Activated naive CD8-positive, alpha-beta T cell treated with anti-CD3 and anti-CD28 coated beads, Interleukin-2, amount 50 U/mL, for 16 hours (primary cell): ENCODE results near the gene ROGDI.

ENCODE experiments used
- DNase-seq: peaks from one replicate; pipeline ENCODE4 v3.0.0-alpha.2; 2020; ENCODE audit warnings: low read depth, low spot score

Gene ROGDI

DNA sequence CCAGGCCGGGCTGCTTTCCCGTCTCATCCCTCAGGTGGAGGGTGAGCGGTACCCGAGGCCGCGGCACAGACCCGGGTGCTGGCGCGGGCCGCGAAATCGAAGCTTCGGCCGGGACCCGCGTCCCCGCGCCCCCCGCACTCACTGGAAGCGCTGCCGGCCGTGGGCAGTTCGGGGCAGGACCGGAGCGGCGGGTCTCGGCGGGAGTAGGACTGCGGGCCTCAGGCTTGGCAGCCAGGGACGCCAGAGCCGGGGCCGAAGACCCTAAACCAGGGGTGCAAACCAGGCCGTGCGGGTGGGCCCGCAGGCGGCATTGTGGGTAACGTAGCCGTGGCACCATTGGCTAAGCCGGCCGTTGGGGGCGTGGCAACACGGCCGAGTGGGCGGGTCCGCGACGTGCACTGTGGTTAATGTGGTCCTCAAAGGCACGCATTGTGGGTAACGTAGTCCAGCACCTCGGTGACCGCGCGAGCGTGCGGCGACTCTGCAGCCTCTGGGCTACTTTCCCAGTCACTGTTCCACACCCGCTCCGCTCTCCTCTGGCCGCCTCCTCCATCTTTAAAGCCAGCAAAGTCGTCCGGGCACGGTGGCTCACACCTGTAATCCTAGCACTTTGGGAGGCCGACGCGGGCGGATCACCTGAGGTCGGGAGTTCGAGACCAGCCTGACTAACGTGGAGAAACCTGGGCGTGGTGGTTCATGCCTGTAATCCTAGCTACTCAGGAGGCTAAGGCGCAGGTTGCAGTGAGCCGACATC lies 35.4 kb downstream of the ROGDI start, which contains the start of gene ZNF500:
ZNF500 (minus strand) TSS at position 288 of the 754 bp plus-strand sequence. CDS start 1,184 bp downstream, outside the sequence.
- peak; percentile 94 for DNase-seq

DNA sequence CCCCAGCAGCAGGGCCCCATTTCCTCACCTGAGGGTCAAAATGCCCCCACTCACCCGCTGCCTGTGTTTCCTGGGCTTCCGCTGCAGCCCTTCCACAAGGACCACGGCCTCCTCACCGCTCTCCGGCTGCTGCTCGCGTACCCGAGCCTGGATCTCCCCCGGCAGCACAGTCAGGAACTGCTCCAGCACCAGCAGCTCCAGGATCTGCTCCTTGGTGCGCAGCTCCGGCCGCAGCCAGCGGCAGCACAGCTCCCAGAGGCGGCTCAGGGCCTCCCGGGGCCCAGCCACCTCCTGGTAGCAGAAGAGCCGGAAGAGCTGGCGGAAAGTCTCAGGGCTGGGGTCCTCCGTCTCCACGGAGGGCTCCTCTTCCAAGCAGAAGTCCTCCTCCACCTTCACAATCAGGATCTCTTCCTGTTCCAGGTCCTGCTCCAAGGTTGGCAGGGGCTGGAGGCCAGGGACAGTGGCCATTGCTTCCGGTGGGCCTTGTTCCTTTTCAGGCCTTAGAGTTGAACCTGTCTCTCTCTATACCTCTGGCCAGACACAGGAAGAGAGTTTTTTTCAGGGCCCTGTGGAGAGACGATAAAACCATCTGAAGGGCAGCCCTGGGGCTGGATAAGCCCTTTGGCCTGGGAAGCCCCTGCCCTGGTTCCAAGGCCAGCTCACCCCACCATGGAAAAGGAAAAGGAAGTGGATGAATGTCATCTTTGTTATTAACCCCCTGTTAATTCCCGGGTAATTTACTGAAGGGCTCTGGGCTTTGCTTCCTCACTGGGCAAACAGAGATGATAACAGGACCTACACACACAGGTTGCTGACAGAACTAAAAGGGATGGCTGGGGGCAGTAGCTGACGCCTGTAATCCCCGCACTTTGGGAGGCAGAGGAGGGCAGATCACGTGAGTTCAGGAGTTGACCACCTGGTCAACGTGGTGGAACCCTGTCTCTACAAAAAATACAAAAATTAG lies 36.6 kb downstream of the ROGDI start:
- DNase-seq: no peak

DNA sequence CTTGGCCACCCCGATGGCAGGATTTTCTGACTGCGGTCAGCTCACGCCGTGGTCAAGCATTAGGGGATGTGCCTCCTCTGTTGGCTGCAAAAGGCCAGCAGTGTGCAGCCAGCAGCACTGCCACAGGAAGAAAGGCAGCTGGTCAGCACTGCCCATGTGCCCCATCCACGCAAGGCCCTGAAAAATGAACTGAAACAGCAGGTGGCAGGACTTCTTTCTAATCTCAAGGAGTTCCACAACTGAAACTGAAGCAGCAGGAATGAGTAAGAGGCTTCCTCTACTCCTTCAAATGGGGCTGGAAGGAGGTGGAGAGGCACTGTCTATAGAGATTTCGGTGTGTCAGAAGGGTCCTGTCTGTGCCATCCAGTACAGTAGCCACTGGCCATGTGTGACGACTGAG lies 38.6 kb downstream of the ROGDI start:
- DNase-seq: no peak

- no peak for DNase-seq
These were observed 40.2 kb downstream of the ROGDI start for GRCh38 chr16:4762205-4762604.

DNA sequence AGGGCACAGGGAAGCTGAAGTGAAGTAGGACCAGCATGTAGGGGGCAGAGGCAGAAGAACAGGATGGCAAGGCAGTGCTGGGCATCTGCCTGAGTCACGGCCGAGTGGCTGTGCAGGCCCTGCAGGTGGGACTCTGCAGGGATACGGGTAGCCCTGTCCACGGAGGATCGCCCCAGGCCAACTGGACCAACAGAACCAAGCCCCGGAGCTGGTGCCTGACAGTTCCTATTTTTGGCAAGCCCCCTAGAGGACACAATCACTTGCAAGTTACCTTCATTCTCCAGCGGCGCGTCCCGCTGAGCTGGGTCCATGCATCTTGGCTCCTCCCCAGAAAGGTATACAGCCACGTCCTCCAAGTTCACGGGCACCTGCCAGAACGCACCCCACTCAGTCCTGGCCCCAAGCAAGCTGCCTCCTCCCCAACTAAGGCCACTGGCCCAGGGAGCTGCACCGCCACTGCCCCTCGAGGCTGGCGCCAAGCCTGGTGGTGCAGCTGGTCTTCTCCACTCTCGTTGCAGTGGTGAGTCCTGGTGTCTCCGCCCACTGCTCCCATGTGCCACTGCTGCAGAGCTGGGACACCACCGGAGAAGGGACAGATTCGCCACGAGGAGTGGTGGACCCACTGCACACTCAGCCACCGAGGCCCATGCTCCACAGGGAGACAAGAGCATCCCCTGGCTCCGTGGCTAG lies 42.1 kb downstream of the ROGDI start:
- no peak for DNase-seq

DNA sequence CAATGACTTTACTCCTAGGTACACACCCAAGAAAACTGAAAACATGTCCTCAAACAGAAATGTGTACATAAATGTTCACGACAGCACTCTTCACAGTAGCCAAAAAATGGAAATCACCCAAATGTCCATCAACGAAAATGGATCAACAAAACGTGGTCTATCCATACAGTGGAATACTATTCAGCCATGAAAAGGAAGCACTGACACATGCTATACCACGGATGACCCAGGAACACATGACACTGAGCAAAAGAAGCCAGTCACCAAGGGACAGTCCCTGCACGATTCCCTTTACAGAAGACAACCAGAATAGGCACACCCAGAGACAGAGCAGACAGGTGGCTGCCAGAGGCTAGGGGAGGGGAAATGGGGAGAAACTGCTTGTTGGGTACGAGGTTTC lies 46.7 kb downstream of the ROGDI start:
- no peak for DNase-seq

GRCh38 chr16:4754865-4755264 lies 47.6 kb downstream of the ROGDI start:
- DNase-seq: no peak

DNA sequence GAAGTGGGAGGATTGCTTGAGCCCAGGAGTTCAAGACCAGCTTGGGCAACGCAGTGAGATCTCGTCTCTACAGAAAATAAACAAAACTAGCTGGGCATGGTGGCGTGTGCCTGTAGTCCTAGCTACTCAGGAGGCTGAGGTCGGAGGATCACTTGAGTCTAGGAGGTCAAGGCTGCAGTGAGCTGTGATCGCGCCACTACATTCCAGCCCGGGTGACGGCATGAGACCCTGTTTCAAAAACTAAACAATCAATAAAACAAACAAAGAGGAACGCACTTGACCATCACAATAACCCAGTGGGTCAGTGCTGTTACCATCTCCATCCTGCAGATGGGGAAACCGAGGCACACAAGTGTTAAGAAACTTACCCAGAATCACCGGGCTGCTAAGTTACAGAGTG lies 49.2 kb downstream of the ROGDI start:
- DNase-seq: no peak

GRCh38 chr16:4752351-4753100 lies 49.9 kb downstream of the ROGDI start:
- DNase-seq: no peak

- no peak for DNase-seq
These were observed 51.5 kb downstream of the ROGDI start for GRCh38 chr16:4750896-4751295.

- no peak for DNase-seq
These were observed 52.7 kb downstream of the ROGDI start for GRCh38 chr16:4749700-4750257.

- DNase-seq: no peak
These were observed 53.6 kb downstream of the ROGDI start for GRCh38 chr16:4748682-4749411.

GRCh38 chr16:4747906-4748681 lies 54.3 kb downstream of the ROGDI start:
- no peak for DNase-seq

GRCh38 chr16:4746991-4747574 lies 55.4 kb downstream of the ROGDI start:
- DNase-seq: no peak
